Caco-2 (cell line): ENCODE data around the gene PMPCA. TPM values are rescaled to one million over a fixed set of nuclear protein-coding genes. Genes with fewer than 3 reads are reported as not detected.

Source experiments
- BruUV-seq: library from RNA; stranded (reverse); fragments of 400-500 nt; replicated peaks from 2 replicates; lab custom pipeline; 2021; lab: Mats Ljungman, UMichigan
- CTCF ChIA-PET: fragments of 300-600 bp; sonication (Branson Sonifier 250); formaldehyde crosslinking; loops from one replicate; lab custom pipeline; 2022; ENCODE audit warnings: antibody characterized with exemption; lab: Charles Lee
- POLR2A ChIA-PET: fragments of 300-600 bp; sonication (Branson Sonifier 250); formaldehyde crosslinking; loops from one replicate; lab custom pipeline; 2022; ENCODE audit warnings: antibody characterized with exemption; lab: Charles Lee
- DNase-seq, 2 experiments: peaks; one replicate each; pipeline versions ENCODE4 v3.0.0 to v3.0.0-alpha.2; 2020 to 2022
- H3K27me3 ChIP-seq: replicated peaks from 2 replicates; pipeline ENCODE4 v1.6.0; 2011; ENCODE audit warnings: low read length; ENCODE audit not compliant: control insufficient read depth, insufficient read depth
- H3K36me3 ChIP-seq: 2 replicates; pipeline ENCODE4 v1.5.1; 2011; ENCODE audit warnings: low read length; ENCODE audit not compliant: control insufficient read depth, insufficient read depth
- H3K4me1 ChIP-seq: fragments of 250-450 bp; sonication (Bioruptor Pico); 2 replicates; pipeline ENCODE4 v1.5.1; 2020; ENCODE audit warnings: mild to moderate bottlenecking
- H3K4me3 ChIP-seq: 2 replicates; pipeline ENCODE4 v1.5.1; 2011; ENCODE audit warnings: low read depth, mild to moderate bottlenecking, control low read depth, low read length
- H3K9me3 ChIP-seq: fragments of 250-450 bp; sonication (Bioruptor Pico); 2 replicates; pipeline ENCODE4 v1.5.1; 2020; ENCODE audit warnings: mild to moderate bottlenecking, moderate library complexity
- H3K27ac Mint-ChIP-seq: one replicate; pipeline ENCODE4 v1.8.0; 2022; ENCODE audit warnings: mixed read lengths; ENCODE audit not compliant: unreplicated experiment
- H3K27me3 Mint-ChIP-seq: one replicate; pipeline ENCODE4 v1.8.0; 2022; ENCODE audit warnings: mixed read lengths; ENCODE audit not compliant: insufficient read depth, unreplicated experiment
- H3K36me3 Mint-ChIP-seq: one replicate; pipeline ENCODE4 v1.8.0; 2022; ENCODE audit warnings: mild to moderate bottlenecking, mixed read lengths; ENCODE audit not compliant: insufficient read depth, unreplicated experiment
- H3K4me1 Mint-ChIP-seq: one replicate; pipeline ENCODE4 v1.8.0; 2022; ENCODE audit warnings: low read depth, mixed read lengths; ENCODE audit not compliant: unreplicated experiment
- H3K4me3 Mint-ChIP-seq: one replicate; pipeline ENCODE4 v1.8.0; 2022; ENCODE audit warnings: mild to moderate bottlenecking, moderate library complexity, mixed read lengths; ENCODE audit not compliant: unreplicated experiment
- H3K9me3 Mint-ChIP-seq: one replicate; pipeline ENCODE4 v1.8.0; 2022; ENCODE audit warnings: mixed read lengths; ENCODE audit not compliant: unreplicated experiment
- CTCF ChIP-seq, 2 experiments: fragments of 200-600 bp in 1 of 2; IDR thresholded peaks; 1 replicate in 1 of 2; 2 replicates in 1 of 2; pipeline versions ENCODE4 v1.5.1 to v1.8.0; 2011 to 2022; ENCODE audit warnings: antibody characterized with exemption in 1 of 2, control low read depth in 1 of 2, inconsistent platforms in 1 of 2, low read depth in 1 of 2, low read length in 1 of 2, mild to moderate bottlenecking in 1 of 2, moderate library complexity in 1 of 2; ENCODE audit not compliant: insufficient read depth in 1 of 2, severe bottlenecking in 1 of 2, unreplicated experiment in 1 of 2
- intact Hi-C: fragments of 100-400 bp; cut with micrococcal nuclease; formaldehyde crosslinking; loops from one replicate; pipeline ENCODE4 v1.10.0; 2022; ENCODE audit not compliant: unreplicated experiment
- total RNA-seq: library from RNA; stranded (reverse); gene quantifications from 2 replicates; pipeline ENCODE4 v1.2.3, GENCODE V29; 2022

Gene PMPCA
- total RNA-seq, 1 experiment from 2014 or later = 91.5 TPM

DNA sequence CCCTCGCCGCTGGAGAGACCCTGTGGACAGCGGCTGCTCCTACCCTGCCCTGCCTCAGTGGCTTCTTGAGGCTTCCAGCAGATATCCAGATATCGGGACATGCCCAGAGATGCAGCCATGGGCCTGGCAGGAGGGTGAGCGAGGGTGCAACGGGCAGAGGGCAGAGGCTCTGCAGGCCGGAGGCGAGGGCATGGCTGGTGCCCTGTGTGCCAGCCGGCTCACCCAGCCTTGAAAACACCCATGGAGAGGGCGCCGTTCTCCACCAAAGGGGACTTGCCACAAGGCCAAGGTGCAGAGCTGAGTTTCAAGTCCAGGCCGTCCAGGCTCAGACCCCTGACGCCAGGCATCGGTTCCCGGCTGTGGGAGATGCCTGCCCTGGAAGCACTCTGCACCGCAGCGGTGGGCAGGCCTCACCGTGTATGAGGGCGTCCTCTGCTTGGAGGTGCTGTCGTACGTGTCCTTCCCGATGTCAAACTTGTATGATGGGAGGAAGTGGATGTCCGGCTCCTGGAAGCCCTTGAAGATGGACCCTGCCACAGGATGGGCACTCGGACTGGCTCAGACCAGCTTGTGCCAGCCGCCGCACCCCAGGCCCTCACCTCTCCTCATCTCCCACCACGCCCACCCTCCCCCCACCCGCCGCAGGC, 20.3 kb downstream of the PMPCA start:
- no peaks in the 10 kb centered on the region for H3K9me3 ChIP-seq
- CTCF ChIA-PET = no interaction called here
- H3K4me3 ChIP-seq = no peak overlapping the region
- no peak overlapping the region for H3K4me3 Mint-ChIP-seq
- POLR2A ChIA-PET = no interaction called here
- TF ChIP-seq CTCF (IDR thresholded peaks at IDR 0.05; ENCODE audit: insufficient read depth in 1 of 2, low read depth in 1 of 2, low read length in 1 of 2, severe bottlenecking in 1 of 2, unreplicated experiment in 1 of 2) = no peak
- H3K27me3 Mint-ChIP-seq = no peaks in the 10 kb centered on the region
- no peak for DNase-seq
- no TSS peak for BruUV-seq
- no peaks in the 10 kb centered on the region for H3K27me3 ChIP-seq
- no peaks in the 10 kb centered on the region for H3K4me1 Mint-ChIP-seq
- peaks cover 46% of the 10 kb centered on the region for H3K36me3 Mint-ChIP-seq
- no peaks in the 10 kb centered on the region for H3K4me1 ChIP-seq
- H3K9me3 Mint-ChIP-seq = no peaks in the 10 kb centered on the region
- intact Hi-C loops = no loop called here
- H3K27ac Mint-ChIP-seq = no peak overlapping the region
- peaks cover 1% of the 10 kb centered on the region; the same call in 1 of the 2 replicates for H3K36me3 ChIP-seq

DNA sequence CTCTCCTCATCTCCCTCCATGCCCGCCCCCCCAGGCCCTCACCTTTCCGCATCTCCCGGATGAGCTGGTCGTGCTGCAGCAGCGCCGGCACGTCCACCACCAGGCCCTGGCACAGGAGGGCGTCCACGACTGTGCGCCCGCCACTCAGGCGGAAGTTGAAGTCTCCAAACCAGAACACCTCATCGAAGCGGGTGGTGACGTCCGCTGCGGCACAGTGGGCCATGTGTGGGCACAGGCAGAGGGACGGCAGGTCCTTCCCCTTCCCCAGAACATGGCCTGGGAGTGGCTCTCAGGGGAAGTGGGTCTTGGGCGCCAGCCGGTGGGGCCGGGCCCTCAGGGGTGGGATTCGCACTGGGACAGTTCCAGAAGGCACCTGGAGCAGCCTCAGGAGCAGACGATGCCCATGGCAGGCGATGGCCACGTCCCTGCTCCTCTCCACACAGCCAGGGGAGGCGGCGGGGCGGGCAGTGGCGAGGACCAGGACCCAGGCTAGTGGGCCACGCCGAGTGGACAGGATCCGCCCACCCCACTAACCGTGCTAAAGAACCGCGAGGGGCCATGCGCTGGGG, 21.4 kb downstream of the PMPCA start:
- Mint-ChIP-seq H3K4me1 (no peaks in the 10 kb centered on the region), H3K9me3 (no peaks in the 10 kb centered on the region), H3K27me3 (no peaks in the 10 kb centered on the region), H3K4me3 (no peak overlapping the region), H3K27ac (no peak overlapping the region), H3K36me3 (peaks cover 37% of the 10 kb centered on the region)
- POLR2A ChIA-PET = no interaction called here
- TF ChIP-seq CTCF (IDR thresholded peaks at IDR 0.05; ENCODE audit: insufficient read depth in 1 of 2, low read depth in 1 of 2, low read length in 1 of 2, severe bottlenecking in 1 of 2, unreplicated experiment in 1 of 2) = no peak
- H3K36me3 ChIP-seq = peaks cover 1% of the 10 kb centered on the region; the same call in 1 of the 2 replicates
- no TSS peak for BruUV-seq
- H3K4me3 ChIP-seq = no peak overlapping the region
- no peaks in the 10 kb centered on the region for H3K4me1 ChIP-seq
- intact Hi-C loops = no loop called here
- CTCF ChIA-PET = no interaction called here
- H3K27me3 ChIP-seq = no peaks in the 10 kb centered on the region
- H3K9me3 ChIP-seq = no peaks in the 10 kb centered on the region
- no peak for DNase-seq

GRCh38 chr9:136432591-136432990, 22.1 kb downstream of the PMPCA start:
- no peak overlapping the region for H3K27ac Mint-ChIP-seq
- Histone ChIP-seq H3K4me1 (peaks cover 4% of the 10 kb centered on the region), H3K36me3 (peaks cover 1% of the 10 kb centered on the region; the same call in 1 of the 2 replicates), H3K4me3 (no peak overlapping the region), H3K9me3 (no peaks in the 10 kb centered on the region), H3K27me3 (no peaks in the 10 kb centered on the region)
- POLR2A ChIA-PET = no interaction called here
- H3K4me3 Mint-ChIP-seq = no peak overlapping the region
- peaks cover 7% of the 10 kb centered on the region for H3K4me1 Mint-ChIP-seq
- H3K27me3 Mint-ChIP-seq = no peaks in the 10 kb centered on the region
- CTCF ChIA-PET = no interaction called here
- no peak for TF ChIP-seq CTCF (IDR thresholded peaks at IDR 0.05; ENCODE audit: insufficient read depth in 1 of 2, low read depth in 1 of 2, low read length in 1 of 2, severe bottlenecking in 1 of 2, unreplicated experiment in 1 of 2)
- no peak for DNase-seq
- no TSS peak for BruUV-seq
- H3K9me3 Mint-ChIP-seq = no peaks in the 10 kb centered on the region
- H3K36me3 Mint-ChIP-seq = peaks cover 29% of the 10 kb centered on the region
- intact Hi-C loops = no loop called here
